Effector memory CD8-positive, alpha-beta T cell (primary cell): ENCODE measurements around the gene POLR3G.

Experiments used
- ATAC-seq: fragments of 150-1000 bp; cut with Tn5 transposase; replicated peaks from 2 replicates; pipeline ENCODE4 v1.10.0; 2021; ENCODE audit warnings: mild to moderate bottlenecking, moderate library complexity
- DNase-seq, 3 experiments: peaks; one replicate each; pipeline ENCODE4 v3.0.0; 2021
- H3K27ac Mint-ChIP-seq, 2 donors: one replicate each; pipeline ENCODE4 v1.8.0; 2022; ENCODE audit warnings: mild to moderate bottlenecking in 2 of 2, mixed read lengths in 2 of 2, moderate library complexity in 2 of 2
- H3K27me3 Mint-ChIP-seq, 2 donors: one replicate each; pipeline ENCODE4 v1.8.0; 2022; ENCODE audit warnings: mixed read lengths in 2 of 2
- H3K36me3 Mint-ChIP-seq: one replicate; pipeline ENCODE4 v1.8.0; 2022; ENCODE audit warnings: mild to moderate bottlenecking, moderate library complexity, mixed read lengths; ENCODE audit not compliant: insufficient read depth
- H3K4me1 Mint-ChIP-seq, 2 donors: one replicate each; pipeline ENCODE4 v1.8.0; 2022; ENCODE audit warnings: low read depth in 2 of 2, mixed read lengths in 2 of 2
- H3K4me3 Mint-ChIP-seq, 2 donors: one replicate each; pipeline ENCODE4 v1.8.0; 2022; ENCODE audit warnings: mild to moderate bottlenecking in 2 of 2, mixed read lengths in 2 of 2, moderate library complexity in 2 of 2
- H3K9me3 Mint-ChIP-seq, 2 donors: one replicate each; pipeline ENCODE4 v1.8.0; 2022; ENCODE audit warnings: mixed read lengths in 2 of 2

POLR3G gene

GRCh38 chr5:90549223-90549622 lies 74.6 kb downstream of the POLR3G start:
- ATAC-seq (no peak), DNase-seq (no peak)
- Mint-ChIP-seq H3K4me1 (no peaks in the 10 kb centered on the region), H3K36me3 (no peaks in the 10 kb centered on the region), H3K4me3 (no peak overlapping the region), H3K27ac (no peak overlapping the region), H3K27me3 (peaks cover 37 to 39% of the 10 kb centered on the region in 2 donors), H3K9me3 (no peaks in the 10 kb centered on the region)

DNA sequence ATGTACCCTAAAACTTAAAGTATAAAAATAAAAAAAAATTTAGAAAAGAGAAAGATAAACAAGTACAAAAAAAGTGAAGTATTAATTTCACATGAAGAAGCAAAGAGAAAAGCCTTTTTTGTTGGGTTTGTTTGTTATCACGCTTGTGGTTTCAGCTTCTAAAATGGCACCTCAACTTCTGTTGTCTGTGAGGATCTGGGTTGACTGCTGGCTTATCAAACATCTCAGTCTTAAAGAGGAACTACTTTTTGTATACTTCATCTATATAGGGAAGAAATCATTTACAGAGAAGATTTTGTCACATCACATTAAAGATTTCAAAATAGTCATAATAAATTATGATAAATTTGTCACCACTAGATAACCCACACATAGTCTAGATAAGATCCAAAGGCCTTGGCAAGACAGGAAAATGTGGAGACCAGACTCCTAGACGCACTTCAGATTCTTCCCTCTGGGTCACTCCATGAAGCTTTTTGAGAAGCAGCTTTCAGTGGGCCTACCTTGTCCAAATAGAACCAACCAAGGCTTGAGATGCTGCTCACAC lies 75.1 kb downstream of the POLR3G start:
- no peak overlapping the region for H3K27ac Mint-ChIP-seq
- ATAC-seq (no peak), DNase-seq (no peak)
- no peaks in the 10 kb centered on the region for H3K9me3 Mint-ChIP-seq
- H3K27me3 Mint-ChIP-seq, result peaks cover 40 to 42% of the 10 kb centered on the region in 2 donors
- H3K4me1 Mint-ChIP-seq, result no peaks in the 10 kb centered on the region
- no peak overlapping the region for H3K4me3 Mint-ChIP-seq
- H3K36me3 Mint-ChIP-seq, result no peaks in the 10 kb centered on the region

DNA sequence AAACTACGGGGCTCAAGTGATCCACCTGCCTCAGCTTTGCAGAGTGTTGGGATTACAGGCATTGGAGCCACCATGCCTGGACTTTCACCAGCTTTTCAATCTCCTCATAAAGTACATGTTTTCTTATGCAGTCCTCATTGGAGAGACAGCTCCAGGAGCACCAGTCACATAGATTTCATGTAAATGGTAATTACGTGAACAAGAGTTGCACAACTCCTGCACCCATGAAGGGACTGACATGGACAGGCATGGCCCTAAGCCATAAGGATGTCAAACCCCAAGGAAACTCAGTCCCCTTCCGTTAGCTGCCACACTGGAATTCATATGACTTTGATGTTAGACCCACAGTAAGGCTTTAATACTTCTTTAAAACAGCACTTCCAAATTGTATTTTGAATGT lies 76.3 kb downstream of the POLR3G start:
- ATAC-seq (no peak), DNase-seq (no peak)
- H3K4me1 Mint-ChIP-seq, result no peaks in the 10 kb centered on the region
- peaks cover 44 to 46% of the 10 kb centered on the region in 2 donors for H3K27me3 Mint-ChIP-seq
- H3K27ac Mint-ChIP-seq, result no peak overlapping the region
- no peak overlapping the region for H3K4me3 Mint-ChIP-seq
- H3K9me3 Mint-ChIP-seq, result no peaks in the 10 kb centered on the region
- no peaks in the 10 kb centered on the region for H3K36me3 Mint-ChIP-seq

DNA sequence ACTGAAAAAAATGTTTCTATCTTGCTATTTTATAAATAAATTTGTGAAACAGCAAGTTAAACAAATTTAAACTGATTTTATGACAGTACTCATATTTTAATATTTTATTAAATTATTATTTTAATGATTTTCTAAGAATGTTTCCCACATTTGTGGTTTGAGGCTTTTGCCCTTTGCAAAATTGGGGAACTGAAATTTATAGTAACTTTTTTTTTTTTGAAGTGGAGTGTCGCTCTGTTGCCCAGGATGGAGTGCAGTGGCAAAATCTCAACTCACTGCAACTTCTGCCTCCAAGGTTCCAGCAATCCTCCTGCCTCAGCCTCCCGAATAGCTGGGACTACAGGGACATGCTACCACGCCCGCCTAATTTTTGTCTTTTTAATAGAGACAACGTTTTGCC lies 76.7 kb downstream of the POLR3G start:
- no peak for DNase-seq
- Mint-ChIP-seq H3K27ac (no peak overlapping the region), H3K36me3 (no peaks in the 10 kb centered on the region), H3K4me3 (no peak overlapping the region), H3K9me3 (no peaks in the 10 kb centered on the region), H3K27me3 (peaks cover 45 to 48% of the 10 kb centered on the region in 2 donors), H3K4me1 (no peaks in the 10 kb centered on the region)
- ATAC-seq, result no peak

GRCh38 chr5:90553711-90554110 lies 79.0 kb downstream of the POLR3G start:
- Mint-ChIP-seq H3K36me3 (no peaks in the 10 kb centered on the region), H3K9me3 (no peaks in the 10 kb centered on the region), H3K4me3 (no peak overlapping the region), H3K4me1 (peaks cover 6 to 9% of the 10 kb centered on the region in 2 donors), H3K27me3 (peaks cover 63 to 70% of the 10 kb centered on the region in 2 donors), H3K27ac (no peak overlapping the region)
- no peak for DNase-seq
- no peak for ATAC-seq

DNA sequence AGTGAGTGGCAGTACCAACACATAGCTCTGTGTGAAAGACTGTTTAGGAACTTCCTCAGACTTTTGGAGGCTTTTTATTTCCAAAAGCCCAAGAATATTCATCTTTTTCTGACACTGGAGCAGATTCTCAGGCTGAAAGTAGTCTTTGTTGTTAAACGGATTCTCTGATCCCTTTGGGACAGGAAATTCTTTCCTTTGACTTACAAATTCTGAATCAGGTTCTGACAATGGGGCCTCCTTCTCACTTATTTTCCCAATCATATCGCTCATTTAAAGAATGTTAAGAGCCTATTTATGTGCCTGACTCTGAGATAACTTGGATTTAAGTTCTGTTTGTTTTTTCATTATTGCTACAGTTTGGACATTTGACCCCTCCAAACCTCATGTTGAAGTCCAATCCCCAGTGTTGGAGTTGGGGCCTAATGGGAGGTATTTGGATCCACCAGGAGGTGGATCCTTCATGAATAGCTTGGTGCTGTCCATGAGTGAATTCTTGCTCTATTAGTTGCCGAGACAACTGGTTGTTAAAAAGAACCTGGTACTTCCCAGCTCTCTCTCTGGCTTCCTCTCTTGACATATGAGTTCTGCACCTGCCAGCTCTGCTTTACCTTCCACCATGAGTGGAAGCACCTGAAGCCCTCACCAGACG lies 79.8 kb downstream of the POLR3G start:
- peaks cover 70 to 77% of the 10 kb centered on the region in 2 donors for H3K27me3 Mint-ChIP-seq
- ATAC-seq, result no peak

DNA sequence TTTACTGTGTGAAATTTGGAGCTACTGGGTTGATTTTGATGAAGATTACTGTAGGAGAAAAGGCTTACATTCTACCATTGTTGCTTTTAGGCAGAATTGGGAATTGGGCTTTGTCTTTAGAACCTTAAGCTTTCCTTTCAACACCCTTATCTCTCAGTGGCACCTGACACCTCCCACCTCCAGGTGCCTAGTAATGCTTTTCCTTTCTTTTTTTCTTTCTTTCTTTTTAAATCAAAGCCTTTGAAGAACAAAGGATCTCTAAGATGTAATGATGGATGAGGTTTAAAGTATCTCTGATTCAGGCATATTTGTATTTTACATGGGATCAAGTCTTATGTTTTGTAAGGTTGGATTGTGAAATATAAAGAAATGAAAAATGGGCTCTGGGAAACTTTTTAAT lies 81.0 kb downstream of the POLR3G start:
- Mint-ChIP-seq H3K9me3 (no peaks in the 10 kb centered on the region), H3K36me3 (no peaks in the 10 kb centered on the region), H3K27ac (no peak overlapping the region), H3K27me3 (peaks cover 75 to 76% of the 10 kb centered on the region in 2 donors), H3K4me1 (peaks cover 9% of the 10 kb centered on the region in 2 donors), H3K4me3 (no peak overlapping the region)
- no peak for ATAC-seq
- DNase-seq, result no peak

More for the DNA sequence above, 79.8 kb downstream of the POLR3G start:
- no peak overlapping the region for H3K4me3 Mint-ChIP-seq
- peaks cover 9% of the 10 kb centered on the region in 2 donors for H3K4me1 Mint-ChIP-seq
- no peak overlapping the region for H3K27ac Mint-ChIP-seq
- H3K9me3 Mint-ChIP-seq, result no peaks in the 10 kb centered on the region
- DNase-seq, result no peak
- H3K36me3 Mint-ChIP-seq, result no peaks in the 10 kb centered on the region

GRCh38 chr5:90557391-90557790 lies 82.7 kb downstream of the POLR3G start:
- no peak for ATAC-seq
- Mint-ChIP-seq H3K36me3 (no peaks in the 10 kb centered on the region), H3K27me3 (peaks cover 75 to 76% of the 10 kb centered on the region in 2 donors), H3K9me3 (no peaks in the 10 kb centered on the region), H3K4me1 (peaks cover 9% of the 10 kb centered on the region in 2 donors), H3K4me3 (no peak overlapping the region), H3K27ac (no peak overlapping the region)
- DNase-seq, result no peak

DNA sequence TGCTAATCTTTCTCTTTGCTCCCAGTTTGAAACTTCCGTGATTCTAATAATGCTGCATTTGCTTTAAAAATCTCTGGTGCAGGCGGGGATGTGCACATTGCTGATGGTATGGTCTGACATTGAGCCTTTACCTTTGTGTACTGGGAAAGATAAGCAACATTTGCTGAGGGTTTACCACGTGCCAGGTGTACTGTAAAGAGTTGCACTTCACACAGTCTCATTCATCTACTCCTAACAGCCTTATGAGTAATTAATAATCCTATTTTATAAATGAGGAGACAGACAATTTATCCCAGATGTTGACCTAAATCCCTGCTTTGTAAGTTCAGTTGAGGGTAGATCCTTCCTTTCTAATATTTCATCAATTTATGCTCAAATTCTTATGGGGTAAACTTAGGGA lies 83.2 kb downstream of the POLR3G start:
- Mint-ChIP-seq H3K4me3 (peak overlapping the region; percentile 61 to 62), H3K36me3 (no peaks in the 10 kb centered on the region), H3K27me3 (peaks cover 75 to 76% of the 10 kb centered on the region in 2 donors), H3K27ac (no peak overlapping the region), H3K9me3 (no peaks in the 10 kb centered on the region), H3K4me1 (peaks cover 9% of the 10 kb centered on the region in 2 donors)
- ATAC-seq (no peak), DNase-seq (no peak)

GRCh38 chr5:90558344-90559192 lies 83.9 kb downstream of the POLR3G start, which contains the start of gene ADGRV1:
Gene ADGRV1, plus strand, starts transcription at chr5:90558797. Its CDS starts 99 bp downstream, at chr5:90558896.
- H3K27ac Mint-ChIP-seq, result no peak within 1 kb of the TSS
- no peaks in the 10 kb centered on the region for H3K36me3 Mint-ChIP-seq
- ATAC-seq, result peak; percentile 64
- peaks cover 9% of the 10 kb centered on the region in 2 donors for H3K4me1 Mint-ChIP-seq
- peak within 1 kb of the TSS; percentile 61 to 62 for H3K4me3 Mint-ChIP-seq
- no peak for DNase-seq
- H3K9me3 Mint-ChIP-seq, result no peaks in the 10 kb centered on the region
- peaks cover 70 to 74% of the 10 kb centered on the region in 2 donors for H3K27me3 Mint-ChIP-seq

DNA sequence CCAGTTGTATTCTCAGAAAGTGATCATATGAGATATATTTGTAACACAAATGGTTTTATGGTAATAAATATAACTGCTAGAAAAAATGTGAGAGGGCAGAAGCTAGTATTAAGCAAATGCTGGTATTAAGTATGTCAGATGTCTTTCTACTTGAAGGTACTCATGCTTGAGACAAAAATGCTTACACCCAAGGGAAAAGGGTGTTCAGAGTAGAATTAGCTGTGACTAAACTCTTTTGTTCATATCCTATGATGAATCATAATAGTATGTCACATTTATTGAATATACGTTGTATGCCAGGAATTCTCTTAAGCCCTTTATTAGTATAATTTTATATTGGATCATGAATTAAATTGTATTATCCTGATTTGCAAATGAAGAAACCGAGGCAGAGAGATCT lies 86.1 kb downstream of the POLR3G start:
- H3K4me1 Mint-ChIP-seq, result peaks cover 9% of the 10 kb centered on the region in 2 donors
- H3K36me3 Mint-ChIP-seq, result no peaks in the 10 kb centered on the region
- H3K27me3 Mint-ChIP-seq, result peaks cover 62 to 67% of the 10 kb centered on the region in 2 donors
- H3K4me3 Mint-ChIP-seq, result no peak overlapping the region
- ATAC-seq (no peak), DNase-seq (no peak)
- H3K27ac Mint-ChIP-seq, result no peak overlapping the region
- H3K9me3 Mint-ChIP-seq, result no peaks in the 10 kb centered on the region

DNA sequence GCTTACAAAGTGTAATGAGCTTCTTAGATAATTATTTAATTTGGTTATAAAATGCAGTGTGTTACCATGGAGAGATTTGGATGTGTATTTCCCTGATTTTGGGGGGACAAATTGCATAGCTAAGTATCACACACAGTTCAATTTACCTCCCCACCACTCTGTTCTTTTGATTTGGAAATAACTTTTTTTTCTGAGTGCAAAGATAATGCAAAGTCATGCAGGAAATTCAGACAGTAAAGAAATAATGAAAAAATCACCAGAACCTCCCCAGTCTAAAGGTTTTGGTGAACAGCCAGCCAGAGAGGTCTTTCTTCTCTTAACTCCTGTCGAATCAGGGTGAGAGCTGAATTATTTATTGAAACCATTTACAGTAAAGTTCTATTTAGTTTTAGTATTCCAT lies 87.1 kb downstream of the POLR3G start:
- Mint-ChIP-seq H3K4me1 (peaks cover 9% of the 10 kb centered on the region in 2 donors), H3K27ac (no peak overlapping the region), H3K9me3 (no peaks in the 10 kb centered on the region), H3K27me3 (peaks cover 57 to 60% of the 10 kb centered on the region in 2 donors), H3K4me3 (no peak overlapping the region), H3K36me3 (no peaks in the 10 kb centered on the region)
- no peak for ATAC-seq
- no peak for DNase-seq

DNA sequence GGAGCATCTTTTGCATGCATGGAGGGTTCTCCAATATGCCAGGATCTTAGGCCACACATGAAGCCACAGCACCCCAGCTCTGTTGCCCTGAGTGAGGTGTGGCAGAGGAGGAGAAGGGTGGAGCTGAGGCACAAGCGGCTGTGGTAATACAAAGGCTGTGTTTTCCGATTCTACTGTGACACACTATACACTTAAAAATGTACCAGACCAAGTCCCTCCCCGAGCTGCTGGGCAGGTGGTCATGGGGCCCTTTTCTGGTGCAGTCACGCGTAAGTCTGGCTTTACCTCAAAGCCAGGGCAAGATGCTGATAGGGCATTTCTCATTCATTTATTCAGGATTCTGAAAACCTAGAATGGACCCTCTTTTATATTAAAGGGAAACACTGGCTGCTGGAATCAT lies 87.7 kb downstream of the POLR3G start:
- peaks cover 9% of the 10 kb centered on the region in 2 donors for H3K4me1 Mint-ChIP-seq
- H3K4me3 Mint-ChIP-seq, result no peak overlapping the region
- ATAC-seq (no peak), DNase-seq (no peak)
- peaks cover 53 to 55% of the 10 kb centered on the region in 2 donors for H3K27me3 Mint-ChIP-seq
- H3K36me3 Mint-ChIP-seq, result no peaks in the 10 kb centered on the region
- H3K9me3 Mint-ChIP-seq, result no peaks in the 10 kb centered on the region
- H3K27ac Mint-ChIP-seq, result no peak overlapping the region
